ENCODE results near the gene CT47C1.

DNA sequence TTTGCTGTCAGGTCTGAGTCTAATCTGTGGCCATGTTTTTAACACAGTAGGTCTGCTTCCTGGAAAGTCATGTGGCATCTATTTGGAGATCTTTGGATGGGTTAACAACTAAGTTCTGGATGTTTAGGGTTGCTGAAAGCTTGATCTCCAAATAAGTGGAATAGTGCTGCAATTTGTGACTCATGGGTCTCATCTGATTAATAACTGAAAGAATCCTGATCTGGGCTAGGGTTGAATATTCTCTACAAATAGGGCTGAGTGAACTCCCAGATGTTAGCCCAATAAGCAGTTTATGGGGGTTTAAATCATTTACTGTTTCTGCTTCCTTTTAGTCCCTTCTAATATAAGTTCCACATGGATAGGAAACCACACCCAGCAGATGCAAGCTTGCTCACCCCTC, 23.1 kb downstream of the CT47C1 start:
- no peak for TF ChIP-seq EP300 (IDR thresholded peaks at IDR 0.05)
- TF ChIP-seq, protein P1, sequence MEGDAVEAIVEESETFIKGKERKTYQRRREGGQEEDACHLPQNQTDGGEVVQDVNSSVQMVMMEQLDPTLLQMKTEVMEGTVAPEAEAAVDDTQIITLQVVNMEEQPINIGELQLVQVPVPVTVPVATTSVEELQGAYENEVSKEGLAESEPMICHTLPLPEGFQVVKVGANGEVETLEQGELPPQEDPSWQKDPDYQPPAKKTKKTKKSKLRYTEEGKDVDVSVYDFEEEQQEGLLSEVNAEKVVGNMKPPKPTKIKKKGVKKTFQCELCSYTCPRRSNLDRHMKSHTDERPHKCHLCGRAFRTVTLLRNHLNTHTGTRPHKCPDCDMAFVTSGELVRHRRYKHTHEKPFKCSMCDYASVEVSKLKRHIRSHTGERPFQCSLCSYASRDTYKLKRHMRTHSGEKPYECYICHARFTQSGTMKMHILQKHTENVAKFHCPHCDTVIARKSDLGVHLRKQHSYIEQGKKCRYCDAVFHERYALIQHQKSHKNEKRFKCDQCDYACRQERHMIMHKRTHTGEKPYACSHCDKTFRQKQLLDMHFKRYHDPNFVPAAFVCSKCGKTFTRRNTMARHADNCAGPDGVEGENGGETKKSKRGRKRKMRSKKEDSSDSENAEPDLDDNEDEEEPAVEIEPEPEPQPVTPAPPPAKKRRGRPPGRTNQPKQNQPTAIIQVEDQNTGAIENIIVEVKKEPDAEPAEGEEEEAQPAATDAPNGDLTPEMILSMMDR (IDR thresholded peaks at IDR 0.05) = no peak
- TF ChIP-seq POLR2AphosphoS5 (IDR thresholded peaks at IDR 0.05) = no peak
